ENCODE results near the gene TEX14. TPM values are rescaled to one million over a fixed set of nuclear protein-coding genes. Genes with fewer than 3 reads are reported as not detected.
"Not testable (repeated sequence)": the region's sequence is repeated elsewhere in the genome, so short reads cannot be mapped to it uniquely, and the experiment has no call there.

Gene TEX14
- polyA plus RNA-seq, 2 donors: 0.02 to 0.05 TPM

GRCh38 chr17:58664302-58664701 is 27.5 kb downstream of the TEX14 start:
- H3K9me3 ChIP-seq (ENCODE audit: control insufficient read depth in 2 of 2, insufficient read depth in 1 of 2, low read depth in 1 of 2, low read length in 1 of 2): no peaks in the 10 kb centered on the region
- no peaks in the 10 kb centered on the region for H3K36me3 ChIP-seq (ENCODE audit: control insufficient read depth in 2 of 2, insufficient read depth in 2 of 2, low read length in 1 of 2)
- no peaks in the 10 kb centered on the region for H3K4me1 ChIP-seq (ENCODE audit: control insufficient read depth in 2 of 2, insufficient read depth in 2 of 2, low read length in 1 of 2)
- H3K27me3 ChIP-seq (ENCODE audit: control insufficient read depth in 1 of 2, insufficient read depth in 2 of 2, low read length in 2 of 2): no peaks in the 10 kb centered on the region
- WGBS, 2 donors: 75 to 90% methylated on average over 2 of the region's 2 CpGs
- no peak overlapping the region for H3K4me3 ChIP-seq (ENCODE audit: low read depth in 1 of 2, low read length in 2 of 2)
- no peak overlapping the region for H3K27ac ChIP-seq (ENCODE audit: low read depth in 2 of 2, low read length in 1 of 2)

GRCh38 chr17:58661499-58661898 is 30.3 kb downstream of the TEX14 start:
- 93 to 94% methylated on average over 26 of the region's 26 CpGs for WGBS, 2 donors
- no peaks in the 10 kb centered on the region for H3K27me3 ChIP-seq (ENCODE audit: control insufficient read depth in 1 of 2, insufficient read depth in 2 of 2, low read length in 2 of 2)
- H3K4me1 ChIP-seq (ENCODE audit: control insufficient read depth in 2 of 2, insufficient read depth in 2 of 2, low read length in 1 of 2): no peaks in the 10 kb centered on the region
- H3K4me3 ChIP-seq (ENCODE audit: low read depth in 1 of 2, low read length in 2 of 2): no peak overlapping the region
- no peaks in the 10 kb centered on the region for H3K36me3 ChIP-seq (ENCODE audit: control insufficient read depth in 2 of 2, insufficient read depth in 2 of 2, low read length in 1 of 2)
- no peaks in the 10 kb centered on the region for H3K9me3 ChIP-seq (ENCODE audit: control insufficient read depth in 2 of 2, insufficient read depth in 1 of 2, low read depth in 1 of 2, low read length in 1 of 2)
- H3K27ac ChIP-seq (ENCODE audit: low read depth in 2 of 2, low read length in 1 of 2): no peak overlapping the region

GRCh38 chr17:58660621-58661020 is 31.2 kb downstream of the TEX14 start:
- H3K9me3 ChIP-seq (ENCODE audit: control insufficient read depth in 2 of 2, insufficient read depth in 1 of 2, low read depth in 1 of 2, low read length in 1 of 2): no peaks in the 10 kb centered on the region
- no peaks in the 10 kb centered on the region for H3K4me1 ChIP-seq (ENCODE audit: control insufficient read depth in 2 of 2, insufficient read depth in 2 of 2, low read length in 1 of 2)
- H3K27me3 ChIP-seq (ENCODE audit: control insufficient read depth in 1 of 2, insufficient read depth in 2 of 2, low read length in 2 of 2): no peaks in the 10 kb centered on the region
- WGBS, 2 donors: 85 to 87% methylated on average over 4 of the region's 4 CpGs
- H3K36me3 ChIP-seq (ENCODE audit: control insufficient read depth in 2 of 2, insufficient read depth in 2 of 2, low read length in 1 of 2): no peaks in the 10 kb centered on the region
- no peak overlapping the region for H3K4me3 ChIP-seq (ENCODE audit: low read depth in 1 of 2, low read length in 2 of 2)
- no peak overlapping the region for H3K27ac ChIP-seq (ENCODE audit: low read depth in 2 of 2, low read length in 1 of 2)

- H3K36me3 ChIP-seq (ENCODE audit: control insufficient read depth in 2 of 2, insufficient read depth in 2 of 2, low read length in 1 of 2); H3K9me3 ChIP-seq (ENCODE audit: control insufficient read depth in 2 of 2, insufficient read depth in 1 of 2, low read depth in 1 of 2, low read length in 1 of 2); H3K27ac ChIP-seq (ENCODE audit: low read depth in 2 of 2, low read length in 1 of 2); H3K27me3 ChIP-seq (ENCODE audit: control insufficient read depth in 1 of 2, insufficient read depth in 2 of 2, low read length in 2 of 2); H3K4me1 ChIP-seq (ENCODE audit: control insufficient read depth in 2 of 2, insufficient read depth in 2 of 2, low read length in 1 of 2): not testable (repeated sequence)
- peak overlapping the region in 1 of 2 donors; percentile 37 for H3K4me3 ChIP-seq (ENCODE audit: low read depth in 1 of 2, low read length in 2 of 2)
- 25 to 34% methylated on average over 9 of the region's 9 CpGs for WGBS, 2 donors
Measured at GRCh38 chr17:58659714-58660084, 32.1 kb downstream of the TEX14 start.

GRCh38 chr17:58658804-58659713 is 32.8 kb downstream of the TEX14 start:
- Histone ChIP-seq H3K4me1 (ENCODE audit: control insufficient read depth in 2 of 2, insufficient read depth in 2 of 2, low read length in 1 of 2) (no peaks in the 10 kb centered on the region), H3K9me3 (ENCODE audit: control insufficient read depth in 2 of 2, insufficient read depth in 1 of 2, low read depth in 1 of 2, low read length in 1 of 2) (no peaks in the 10 kb centered on the region), H3K27me3 (ENCODE audit: control insufficient read depth in 1 of 2, insufficient read depth in 2 of 2, low read length in 2 of 2) (no peaks in the 10 kb centered on the region), H3K36me3 (ENCODE audit: control insufficient read depth in 2 of 2, insufficient read depth in 2 of 2, low read length in 1 of 2) (no peaks in the 10 kb centered on the region), H3K4me3 (ENCODE audit: low read depth in 1 of 2, low read length in 2 of 2) (peak overlapping the region; percentile 16 to 37), H3K27ac (ENCODE audit: low read depth in 2 of 2, low read length in 1 of 2) (peak overlapping the region; percentile 57 to 68)
- WGBS, 2 donors: 1 to 2% methylated on average over 38 of the region's 38 CpGs

DNA sequence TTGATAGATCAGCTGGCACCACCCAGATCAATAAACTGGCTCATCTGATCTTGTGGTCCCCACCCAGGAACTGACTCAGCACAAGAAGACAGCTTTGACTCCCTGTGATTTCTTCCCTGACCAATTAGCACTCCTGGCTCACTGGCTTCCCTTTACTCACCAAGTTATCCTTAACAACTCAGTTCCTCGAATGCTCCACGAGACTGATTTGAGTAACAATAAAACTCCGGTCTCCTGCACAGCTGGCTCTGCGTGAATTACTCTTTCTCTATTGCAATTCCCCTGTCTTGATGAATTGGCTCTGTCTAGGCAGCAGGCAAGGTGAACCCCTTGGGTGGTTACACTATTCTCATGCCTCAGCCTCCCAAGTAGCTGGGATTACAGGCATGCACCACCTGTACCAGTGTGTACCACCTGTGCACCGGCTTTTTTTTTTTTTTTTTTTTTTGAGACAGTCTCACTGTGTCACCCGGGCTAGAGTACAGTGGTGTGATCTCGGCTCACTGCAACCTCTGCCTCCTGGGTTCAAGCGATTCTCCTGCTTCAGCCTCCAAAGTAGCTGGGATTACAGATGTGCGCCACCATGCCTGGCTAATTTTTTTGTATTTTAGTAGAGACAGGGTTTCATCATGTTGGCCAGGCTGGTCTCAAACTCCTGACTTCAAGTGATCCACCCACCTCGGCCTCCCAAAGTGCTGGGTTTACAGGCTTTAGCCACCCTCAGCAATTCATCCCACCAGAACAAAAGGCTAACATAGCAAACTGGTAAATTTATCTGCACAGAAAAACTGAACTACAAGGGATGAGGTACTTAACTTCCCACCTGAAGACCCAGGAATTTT is 33.7 kb downstream of the TEX14 start:
- H3K4me3 ChIP-seq (ENCODE audit: low read depth in 1 of 2, low read length in 2 of 2); H3K36me3 ChIP-seq (ENCODE audit: control insufficient read depth in 2 of 2, insufficient read depth in 2 of 2, low read length in 1 of 2); H3K4me1 ChIP-seq (ENCODE audit: control insufficient read depth in 2 of 2, insufficient read depth in 2 of 2, low read length in 1 of 2); H3K27me3 ChIP-seq (ENCODE audit: control insufficient read depth in 1 of 2, insufficient read depth in 2 of 2, low read length in 2 of 2); H3K9me3 ChIP-seq (ENCODE audit: control insufficient read depth in 2 of 2, insufficient read depth in 1 of 2, low read depth in 1 of 2, low read length in 1 of 2): not testable (repeated sequence)
- 64 to 66% methylated on average over 10 of the region's 10 CpGs for WGBS, 2 donors
- peak overlapping the region; percentile 3 to 53 for H3K27ac ChIP-seq (ENCODE audit: low read depth in 2 of 2, low read length in 1 of 2)

- no peaks in the 10 kb centered on the region for H3K36me3 ChIP-seq (ENCODE audit: control insufficient read depth in 2 of 2, insufficient read depth in 2 of 2, low read length in 1 of 2)
- H3K27ac ChIP-seq (ENCODE audit: low read depth in 2 of 2, low read length in 1 of 2): no peak overlapping the region
- H3K4me3 ChIP-seq (ENCODE audit: low read depth in 1 of 2, low read length in 2 of 2): no peak overlapping the region
- no peaks in the 10 kb centered on the region for H3K4me1 ChIP-seq (ENCODE audit: control insufficient read depth in 2 of 2, insufficient read depth in 2 of 2, low read length in 1 of 2)
- no peaks in the 10 kb centered on the region for H3K27me3 ChIP-seq (ENCODE audit: control insufficient read depth in 1 of 2, insufficient read depth in 2 of 2, low read length in 2 of 2)
- H3K9me3 ChIP-seq (ENCODE audit: control insufficient read depth in 2 of 2, insufficient read depth in 1 of 2, low read depth in 1 of 2, low read length in 1 of 2): no peaks in the 10 kb centered on the region
Measured at GRCh38 chr17:58648236-58648635, 43.6 kb downstream of the TEX14 start.

- Histone ChIP-seq H3K4me3 (ENCODE audit: low read depth in 1 of 2, low read length in 2 of 2) (no peak overlapping the region), H3K4me1 (ENCODE audit: control insufficient read depth in 2 of 2, insufficient read depth in 2 of 2, low read length in 1 of 2) (no peaks in the 10 kb centered on the region), H3K36me3 (ENCODE audit: control insufficient read depth in 2 of 2, insufficient read depth in 2 of 2, low read length in 1 of 2) (no peaks in the 10 kb centered on the region), H3K9me3 (ENCODE audit: control insufficient read depth in 2 of 2, insufficient read depth in 1 of 2, low read depth in 1 of 2, low read length in 1 of 2) (no peaks in the 10 kb centered on the region), H3K27ac (ENCODE audit: low read depth in 2 of 2, low read length in 1 of 2) (no peak overlapping the region), H3K27me3 (ENCODE audit: control insufficient read depth in 1 of 2, insufficient read depth in 2 of 2, low read length in 2 of 2) (no peaks in the 10 kb centered on the region)
- WGBS, 2 donors: 47 to 54% methylated on average over 2 of the region's 2 CpGs
Measured at GRCh38 chr17:58643147-58643546, 48.7 kb downstream of the TEX14 start.

GRCh38 chr17:58641887-58642311 is 49.9 kb downstream of the TEX14 start:
- H3K27ac ChIP-seq (ENCODE audit: low read depth in 2 of 2, low read length in 1 of 2): no peak overlapping the region
- no peaks in the 10 kb centered on the region for H3K27me3 ChIP-seq (ENCODE audit: control insufficient read depth in 1 of 2, insufficient read depth in 2 of 2, low read length in 2 of 2)
- H3K4me3 ChIP-seq (ENCODE audit: low read depth in 1 of 2, low read length in 2 of 2): no peak overlapping the region
- 53 to 58% methylated on average over 1 of the region's 1 CpG for WGBS, 2 donors
- H3K9me3 ChIP-seq (ENCODE audit: control insufficient read depth in 2 of 2, insufficient read depth in 1 of 2, low read depth in 1 of 2, low read length in 1 of 2): no peaks in the 10 kb centered on the region
- H3K4me1 ChIP-seq (ENCODE audit: control insufficient read depth in 2 of 2, insufficient read depth in 2 of 2, low read length in 1 of 2): no peaks in the 10 kb centered on the region
- no peaks in the 10 kb centered on the region for H3K36me3 ChIP-seq (ENCODE audit: control insufficient read depth in 2 of 2, insufficient read depth in 2 of 2, low read length in 1 of 2)

Data from esophagus (tissue), 2 donors.